ENCODE measurements around the gene TEAD4. TPM values are rescaled to one million over a fixed set of nuclear protein-coding genes. Genes with fewer than 3 reads are reported as not detected.

TEAD4 gene
- total RNA-seq, 1 experiment from 2014 or later = 96.8 TPM

GRCh38 chr12:2984249-2984648 is 25.1 kb downstream of the TEAD4 start (continued):
- TF ChIP-seq MLX (CRISPR knock-in tag; IDR thresholded peaks at IDR 0.05) = no peak
- TF ChIP-seq ZNF121 (CRISPR knock-in tag; IDR thresholded peaks at IDR 0.05) = no peak
- TF ChIP-seq ZMAT4 (CRISPR knock-in tag; IDR thresholded peaks at IDR 0.05) = no peak
- TF ChIP-seq ELF4 (CRISPR knock-in tag; IDR thresholded peaks at IDR 0.05; ENCODE audit: low read depth) = no peak
- TF ChIP-seq NR3C1 (CRISPR knock-in tag; conservative IDR thresholded peaks at IDR 0.05; ENCODE audit: low read depth) = no peak
- no peak for TF ChIP-seq MYBL2 (CRISPR knock-in tag; IDR thresholded peaks at IDR 0.05)
- TF ChIP-seq ARID4B (CRISPR knock-in tag; IDR thresholded peaks at IDR 0.05; ENCODE audit: borderline replicate concordance) = no peak

GRCh38 chr12:2984698-2985097 is 25.5 kb downstream of the TEAD4 start:
- H3K4me3 Mint-ChIP-seq = no peak overlapping the region
- peaks cover 26% of the 10 kb centered on the region for H3K36me3 Mint-ChIP-seq
- ChIA-PET CTCF (no interaction called here), POLR2A (no interaction called here)
- no peak for TF ChIP-seq SMAD4 (CRISPR knock-in tag; IDR thresholded peaks at IDR 0.05)
- TF ChIP-seq ESRRA (CRISPR knock-in tag; IDR thresholded peaks at IDR 0.05; ENCODE audit: borderline replicate concordance) = no peak
- H3K27ac Mint-ChIP-seq = no peak overlapping the region
- no peak for ATAC-seq
- DNase-seq (ENCODE audit: low spot score) = no peak
- H3K27me3 Mint-ChIP-seq (ENCODE audit: low read depth) = no peaks in the 10 kb centered on the region
- H3K4me1 Mint-ChIP-seq = peaks cover 20% of the 10 kb centered on the region
- peaks cover 10% of the 10 kb centered on the region for H3K9me3 Mint-ChIP-seq

GRCh38 chr12:2986876-2987275 is 27.7 kb downstream of the TEAD4 start:
- DNase-seq (ENCODE audit: low spot score) (no peak), ATAC-seq (no peak)
- POLR2A ChIA-PET = interaction anchor here (0.6 to 1.2 kb wide), 2 partner anchors 10 to 12 kb away, joined by 3 to 5 read pairs; no protein-coding TSS in a partner anchor
- Mint-ChIP-seq H3K9me3 (peaks cover 15% of the 10 kb centered on the region), H3K4me1 (peaks cover 20% of the 10 kb centered on the region), H3K27ac (peak overlapping the region; percentile 38), H3K4me3 (no peak overlapping the region), H3K36me3 (peaks cover 29% of the 10 kb centered on the region), H3K27me3 (ENCODE audit: low read depth) (no peaks in the 10 kb centered on the region)
- CTCF ChIA-PET = interaction anchor here (0.6 to 1.7 kb wide), 7 partner anchors 12 to 71 kb away, joined by 3 to 5 read pairs (median 3); no protein-coding TSS in a partner anchor
- no peak for TF ChIP-seq MYBL2 (CRISPR knock-in tag; IDR thresholded peaks at IDR 0.05)
- TF ChIP-seq HMGA2 (CRISPR knock-in tag; IDR thresholded peaks at IDR 0.05) = no peak
- TF ChIP-seq FOXP4 (CRISPR knock-in tag; IDR thresholded peaks at IDR 0.05) = no peak
- TF ChIP-seq ATF2 (CRISPR knock-in tag; IDR thresholded peaks at IDR 0.05; ENCODE audit: borderline replicate concordance, low read depth) = no peak
- no peak for TF ChIP-seq MLX (CRISPR knock-in tag; IDR thresholded peaks at IDR 0.05)
- no peak for TF ChIP-seq ZNF396 (CRISPR knock-in tag; IDR thresholded peaks at IDR 0.05; ENCODE audit: borderline replicate concordance)
- no peak for TF ChIP-seq TEAD4 (CRISPR knock-in tag; IDR thresholded peaks at IDR 0.05)
- TF ChIP-seq NFE2L1 (CRISPR knock-in tag; IDR thresholded peaks at IDR 0.05) = no peak
- TF ChIP-seq RELA (CRISPR knock-in tag; IDR thresholded peaks at IDR 0.05; ENCODE audit: borderline replicate concordance) = no peak
- no peak for TF ChIP-seq FOXP1 (CRISPR knock-in tag; IDR thresholded peaks at IDR 0.05; ENCODE audit: borderline replicate concordance)
- no peak for TF ChIP-seq TP53 (CRISPR knock-in tag; IDR thresholded peaks at IDR 0.05)
- no peak for TF ChIP-seq ZMAT4 (CRISPR knock-in tag; IDR thresholded peaks at IDR 0.05)
- TF ChIP-seq NR1H2 (CRISPR knock-in tag; IDR thresholded peaks at IDR 0.05) = no peak
- TF ChIP-seq NFATC4 (CRISPR knock-in tag; IDR thresholded peaks at IDR 0.05) = no peak
- TF ChIP-seq ZNF423 (CRISPR knock-in tag; IDR thresholded peaks at IDR 0.05) = no peak
- TF ChIP-seq ESRRA (CRISPR knock-in tag; IDR thresholded peaks at IDR 0.05; ENCODE audit: borderline replicate concordance) = no peak
- no peak for TF ChIP-seq IRF1 (CRISPR knock-in tag; IDR thresholded peaks at IDR 0.05)

All from WTC11 (cell line).